ENCODE measurements around the gene MUC4. TPM values are rescaled to one million over a fixed set of nuclear protein-coding genes. Genes with fewer than 3 reads are reported as not detected.

Gene MUC4
- polyA plus RNA-seq, 1 of the 3 experiments (the other 2 are of a cell fraction), result 0.07 TPM

DNA sequence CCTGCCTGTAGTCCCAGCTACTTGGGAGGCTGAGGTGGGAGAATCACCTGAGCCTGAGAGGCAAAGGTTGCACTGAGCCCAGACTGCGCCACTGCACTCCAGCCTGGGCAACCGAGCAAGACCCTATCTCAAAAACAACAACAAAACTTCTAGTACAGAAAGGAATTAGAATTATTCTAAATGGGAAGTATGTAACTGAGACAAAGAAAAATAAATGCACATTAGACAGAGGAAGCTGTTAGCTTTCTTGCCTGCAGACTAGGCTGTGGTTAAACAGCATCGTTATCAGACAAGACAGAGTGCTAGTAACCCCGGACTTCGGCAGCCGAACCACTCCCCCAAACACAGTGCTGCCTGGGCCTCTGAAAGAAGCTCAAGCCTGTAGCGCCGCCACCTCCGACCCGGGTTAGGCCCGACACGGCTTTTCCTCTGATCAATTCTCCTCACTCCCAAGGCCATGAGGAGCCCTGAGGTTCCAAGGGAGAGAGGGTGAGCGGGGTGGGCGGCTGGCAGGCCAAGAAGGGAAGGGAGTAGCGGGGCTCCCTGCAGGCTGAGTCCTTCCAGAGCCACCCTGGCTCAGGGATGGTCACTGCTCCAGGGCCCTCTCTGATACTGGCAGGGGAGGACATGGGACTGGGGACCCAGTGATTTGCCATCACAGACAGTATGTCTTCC is 44.8 kb upstream of the MUC4 start:
- Histone ChIP-seq H3F3A (replicated peaks; ENCODE audit: insufficient read depth) (no peaks in the 10 kb centered on the region), H3K9ac (no peak overlapping the region), H4K20me1 (ENCODE audit: insufficient read depth) (no peaks in the 10 kb centered on the region), H2AFZ (ENCODE audit: low read depth) (no peak overlapping the region), H3K9me3 (no peaks in the 10 kb centered on the region), H3K27ac (ENCODE audit: low read depth in 2 of 2, low read length in 1 of 2) (no peak overlapping the region), H3K4me2 (no peak overlapping the region), H3K27me3 (ENCODE audit: insufficient read depth) (no peaks in the 10 kb centered on the region), H3K36me3 (replicated peaks in 1 of 2; ENCODE audit: control insufficient read depth in 1 of 2, insufficient read depth in 2 of 2, low read length in 1 of 2) (no peaks in the 10 kb centered on the region), H3K4me3 (ENCODE audit: low read depth in 2 of 2, low read length in 1 of 2) (no peak overlapping the region), H3K4me1 (ENCODE audit: control insufficient read depth in 1 of 2, insufficient read depth in 2 of 2, low read depth in 1 of 2, low read length in 1 of 2) (peaks cover 0 to 3% of the 10 kb centered on the region in 2 experiments; a peak in 1 of 4 replicates), H3K9me2 (no peaks in the 10 kb centered on the region), H3K79me2 (ENCODE audit: insufficient read depth) (no peaks in the 10 kb centered on the region)
- ChIA-PET POLR2A (no interaction called here), CTCF (interaction anchor here (1.0 to 16.4 kb wide), 3 partner anchors 39 to 127 kb away, joined by 3 to 606 read pairs (median 102); partner anchors contain the start of gene TNK2)
- 87% methylated on average over 15 of the region's 15 CpGs for WGBS (ENCODE audit: low lambda C conversion rate)
- no peak for DNase-seq
- TF ChIP-seq YY1 (IDR thresholded peaks at IDR 0.05; ENCODE audit: low read depth) (no peak), FOXM1 (IDR thresholded peaks at IDR 0.05; ENCODE audit: low read depth) (no peak), SMC3 (IDR thresholded peaks at IDR 0.05; ENCODE audit: low read depth, low read length) (no peak)
- TF ChIP-seq, protein P1, sequence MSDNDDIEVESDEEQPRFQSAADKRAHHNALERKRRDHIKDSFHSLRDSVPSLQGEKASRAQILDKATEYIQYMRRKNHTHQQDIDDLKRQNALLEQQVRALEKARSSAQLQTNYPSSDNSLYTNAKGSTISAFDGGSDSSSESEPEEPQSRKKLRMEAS (IDR thresholded peaks at IDR 0.05; ENCODE audit: low read depth), result no peak

GRCh38 chr3:195855471-195856409 is 44.0 kb upstream of the MUC4 start:
- Histone ChIP-seq H3K27ac (ENCODE audit: low read depth in 2 of 2, low read length in 1 of 2) (no peak overlapping the region), H3K4me2 (no peak overlapping the region), H3K4me1 (ENCODE audit: control insufficient read depth in 1 of 2, insufficient read depth in 2 of 2, low read depth in 1 of 2, low read length in 1 of 2) (peaks cover 0 to 3% of the 10 kb centered on the region in 2 experiments; a peak in 1 of 4 replicates), H2AFZ (ENCODE audit: low read depth) (no peak overlapping the region), H3F3A (replicated peaks; ENCODE audit: insufficient read depth) (no peaks in the 10 kb centered on the region), H3K9me3 (no peaks in the 10 kb centered on the region), H4K20me1 (ENCODE audit: insufficient read depth) (no peaks in the 10 kb centered on the region), H3K79me2 (ENCODE audit: insufficient read depth) (no peaks in the 10 kb centered on the region), H3K9ac (no peak overlapping the region), H3K4me3 (ENCODE audit: low read depth in 2 of 2, low read length in 1 of 2) (no peak overlapping the region), H3K36me3 (replicated peaks in 1 of 2; ENCODE audit: control insufficient read depth in 1 of 2, insufficient read depth in 2 of 2, low read length in 1 of 2) (no peaks in the 10 kb centered on the region), H3K9me2 (no peaks in the 10 kb centered on the region), H3K27me3 (ENCODE audit: insufficient read depth) (no peaks in the 10 kb centered on the region)
- 76% methylated on average over 13 of the region's 13 CpGs for WGBS (ENCODE audit: low lambda C conversion rate)
- CTCF ChIA-PET, result interaction anchor here (0.6 to 16.4 kb wide), 3 partner anchors 40 to 80 kb away, joined by 3 to 606 read pairs (median 102); partner anchors contain the start of gene TNK2
- DNase-seq, result no peak
- TF ChIP-seq TEAD4 (IDR thresholded peaks at IDR 0.05; ENCODE audit: borderline replicate concordance, insufficient read depth) (no peak), RCOR1 (IDR thresholded peaks at IDR 0.05; ENCODE audit: low read length) (no peak), MEF2A (IDR thresholded peaks at IDR 0.05; ENCODE audit: borderline replicate concordance, low read depth) (no peak), TCF12 (IDR thresholded peaks at IDR 0.05) (no peak), YY1 (IDR thresholded peaks at IDR 0.05; ENCODE audit: low read depth) (no peak), CHD2 (IDR thresholded peaks at IDR 0.05; ENCODE audit: low read length, partially characterized antibody) (no peak), SMC3 (IDR thresholded peaks at IDR 0.05; ENCODE audit: low read depth, low read length) (no peak), JUND (IDR thresholded peaks at IDR 0.05) (no peak)
- TF ChIP-seq, protein P2, sequence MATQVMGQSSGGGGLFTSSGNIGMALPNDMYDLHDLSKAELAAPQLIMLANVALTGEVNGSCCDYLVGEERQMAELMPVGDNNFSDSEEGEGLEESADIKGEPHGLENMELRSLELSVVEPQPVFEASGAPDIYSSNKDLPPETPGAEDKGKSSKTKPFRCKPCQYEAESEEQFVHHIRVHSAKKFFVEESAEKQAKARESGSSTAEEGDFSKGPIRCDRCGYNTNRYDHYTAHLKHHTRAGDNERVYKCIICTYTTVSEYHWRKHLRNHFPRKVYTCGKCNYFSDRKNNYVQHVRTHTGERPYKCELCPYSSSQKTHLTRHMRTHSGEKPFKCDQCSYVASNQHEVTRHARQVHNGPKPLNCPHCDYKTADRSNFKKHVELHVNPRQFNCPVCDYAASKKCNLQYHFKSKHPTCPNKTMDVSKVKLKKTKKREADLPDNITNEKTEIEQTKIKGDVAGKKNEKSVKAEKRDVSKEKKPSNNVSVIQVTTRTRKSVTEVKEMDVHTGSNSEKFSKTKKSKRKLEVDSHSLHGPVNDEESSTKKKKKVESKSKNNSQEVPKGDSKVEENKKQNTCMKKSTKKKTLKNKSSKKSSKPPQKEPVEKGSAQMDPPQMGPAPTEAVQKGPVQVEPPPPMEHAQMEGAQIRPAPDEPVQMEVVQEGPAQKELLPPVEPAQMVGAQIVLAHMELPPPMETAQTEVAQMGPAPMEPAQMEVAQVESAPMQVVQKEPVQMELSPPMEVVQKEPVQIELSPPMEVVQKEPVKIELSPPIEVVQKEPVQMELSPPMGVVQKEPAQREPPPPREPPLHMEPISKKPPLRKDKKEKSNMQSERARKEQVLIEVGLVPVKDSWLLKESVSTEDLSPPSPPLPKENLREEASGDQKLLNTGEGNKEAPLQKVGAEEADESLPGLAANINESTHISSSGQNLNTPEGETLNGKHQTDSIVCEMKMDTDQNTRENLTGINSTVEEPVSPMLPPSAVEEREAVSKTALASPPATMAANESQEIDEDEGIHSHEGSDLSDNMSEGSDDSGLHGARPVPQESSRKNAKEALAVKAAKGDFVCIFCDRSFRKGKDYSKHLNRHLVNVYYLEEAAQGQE (IDR thresholded peaks at IDR 0.05; ENCODE audit: low read depth, low read length), result no peak
- TF ChIP-seq, protein P1 (IDR thresholded peaks at IDR 0.05; ENCODE audit: low read depth), result no peak
- TF ChIP-seq, protein P3, sequence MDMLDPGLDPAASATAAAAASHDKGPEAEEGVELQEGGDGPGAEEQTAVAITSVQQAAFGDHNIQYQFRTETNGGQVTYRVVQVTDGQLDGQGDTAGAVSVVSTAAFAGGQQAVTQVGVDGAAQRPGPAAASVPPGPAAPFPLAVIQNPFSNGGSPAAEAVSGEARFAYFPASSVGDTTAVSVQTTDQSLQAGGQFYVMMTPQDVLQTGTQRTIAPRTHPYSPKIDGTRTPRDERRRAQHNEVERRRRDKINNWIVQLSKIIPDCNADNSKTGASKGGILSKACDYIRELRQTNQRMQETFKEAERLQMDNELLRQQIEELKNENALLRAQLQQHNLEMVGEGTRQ (IDR thresholded peaks at IDR 0.05; ENCODE audit: borderline replicate concordance, low read depth, low read length), result no peak
- POLR2A ChIA-PET, result no interaction called here
